HEK293 (cell line): Measurements from ENCODE around the gene ARHGEF26.

Experiments used
- BCL11B ChIP-seq: fragments of 450-650 bp; formaldehyde crosslinking; IDR thresholded peaks from 2 replicates; pipeline ENCODE4 v1.5.1; 2016; ENCODE audit warnings: low read depth, missing biosample characterization, missing genetic modification characterization
- GLI4 ChIP-seq: fragments of 450-650 bp; formaldehyde crosslinking; IDR thresholded peaks from 2 replicates; pipeline ENCODE4 v1.5.1; 2016; ENCODE audit warnings: missing biosample characterization, missing genetic modification characterization
- HOXC10 ChIP-seq: sonication (generic); formaldehyde crosslinking; IDR thresholded peaks from 2 replicates; pipeline ENCODE4 v1.8.1; 2023; ENCODE audit warnings: mild to moderate bottlenecking, missing genetic modification reagents
- KLF9 ChIP-seq: fragments of 450-650 bp; formaldehyde crosslinking; IDR thresholded peaks from 2 replicates; pipeline ENCODE4 v1.5.1; 2016; ENCODE audit warnings: missing biosample characterization, missing genetic modification characterization, low read depth
- OSR2 ChIP-seq: fragments of 450-650 bp; formaldehyde crosslinking; IDR thresholded peaks from 2 replicates; pipeline ENCODE4 v1.5.1; 2016; ENCODE audit warnings: missing biosample characterization, missing genetic modification characterization
- OVOL3 ChIP-seq: fragments of 450-650 bp; formaldehyde crosslinking; IDR thresholded peaks from 2 replicates; pipeline ENCODE4 v1.5.1; 2016; ENCODE audit warnings: missing biosample characterization, missing genetic modification characterization
- RBAK ChIP-seq: fragments of 450-650 bp; formaldehyde crosslinking; IDR thresholded peaks from 2 replicates; pipeline ENCODE4 v1.5.1; 2016; ENCODE audit warnings: missing biosample characterization, missing genetic modification characterization
- REPIN1 ChIP-seq: fragments of 450-650 bp; formaldehyde crosslinking; IDR thresholded peaks from 2 replicates; pipeline ENCODE4 v1.5.1; 2017; ENCODE audit warnings: missing biosample characterization, missing genetic modification characterization, low read depth
- SCRT1 ChIP-seq: fragments of 450-650 bp; formaldehyde crosslinking; IDR thresholded peaks from 2 replicates; pipeline ENCODE4 v1.5.1; 2016; ENCODE audit warnings: missing biosample characterization, missing genetic modification characterization, borderline replicate concordance
- SCRT2 ChIP-seq: fragments of 450-650 bp; formaldehyde crosslinking; IDR thresholded peaks from 2 replicates; pipeline ENCODE4 v1.5.1; 2016; ENCODE audit warnings: missing biosample characterization, missing genetic modification characterization
- SP2 ChIP-seq: fragments of 450-650 bp; formaldehyde crosslinking; IDR thresholded peaks from 2 replicates; pipeline ENCODE4 v1.5.1; 2016; ENCODE audit warnings: missing biosample characterization, missing genetic modification characterization
- YY2 ChIP-seq: fragments of 450-650 bp; formaldehyde crosslinking; IDR thresholded peaks from 2 replicates; pipeline ENCODE4 v1.5.1; 2016; ENCODE audit warnings: missing biosample characterization, missing genetic modification characterization
- ZIC2 ChIP-seq: fragments of 450-650 bp; formaldehyde crosslinking; IDR thresholded peaks from 2 replicates; pipeline ENCODE4 v1.5.1; 2016; ENCODE audit warnings: missing biosample characterization, missing genetic modification characterization
- ZNF174 ChIP-seq: fragments of 450-650 bp; formaldehyde crosslinking; IDR thresholded peaks from 2 replicates; pipeline ENCODE4 v1.5.0; 2017; ENCODE audit warnings: missing biosample characterization, mild to moderate bottlenecking, missing genetic modification characterization
- ZNF214 ChIP-seq: fragments of 450-650 bp; formaldehyde crosslinking; IDR thresholded peaks from 2 replicates; pipeline ENCODE4 v1.5.1; 2017; ENCODE audit warnings: missing biosample characterization, mild to moderate bottlenecking, missing genetic modification characterization, borderline replicate concordance
- ZNF221 ChIP-seq: fragments of 450-650 bp; formaldehyde crosslinking; IDR thresholded peaks from 2 replicates; pipeline ENCODE4 v1.5.1; 2017; ENCODE audit warnings: missing biosample characterization, missing genetic modification characterization, borderline replicate concordance
- ZNF223 ChIP-seq: fragments of 450-650 bp; formaldehyde crosslinking; IDR thresholded peaks from 2 replicates; pipeline ENCODE4 v1.5.1; 2016; ENCODE audit warnings: missing biosample characterization, missing genetic modification characterization
- ZNF302 ChIP-seq: fragments of 450-650 bp; formaldehyde crosslinking; IDR thresholded peaks from 2 replicates; pipeline ENCODE4 v1.5.1; 2016; ENCODE audit warnings: missing biosample characterization, missing genetic modification characterization, low read depth
- ZNF350 ChIP-seq: fragments of 450-650 bp; formaldehyde crosslinking; IDR thresholded peaks from 2 replicates; pipeline ENCODE4 v1.5.0; 2017; ENCODE audit warnings: missing biosample characterization, mild to moderate bottlenecking, missing genetic modification characterization
- ZNF366 ChIP-seq: fragments of 450-650 bp; formaldehyde crosslinking; conservative IDR thresholded peaks from 2 replicates; pipeline ENCODE4 v1.5.1; 2016; ENCODE audit warnings: missing biosample characterization, missing genetic modification characterization
- ZNF433 ChIP-seq: fragments of 450-650 bp; formaldehyde crosslinking; IDR thresholded peaks from 2 replicates; pipeline ENCODE4 v1.5.1; 2016; ENCODE audit warnings: missing biosample characterization, missing genetic modification characterization, low read depth
- ZNF549 ChIP-seq: fragments of 450-650 bp; IDR thresholded peaks from 2 replicates; pipeline ENCODE4 v1.5.1; 2018; ENCODE audit warnings: missing biosample characterization, missing genetic modification characterization, mild to moderate bottlenecking, inconsistent platforms, moderate library complexity
- ZNF600 ChIP-seq: fragments of 450-650 bp; formaldehyde crosslinking; IDR thresholded peaks from 2 replicates; pipeline ENCODE4 v1.5.1; 2016; ENCODE audit warnings: missing biosample characterization, missing genetic modification characterization
- ZNF621 ChIP-seq: fragments of 450-650 bp; formaldehyde crosslinking; IDR thresholded peaks from 2 replicates; pipeline ENCODE4 v1.5.1; 2017; ENCODE audit warnings: missing biosample characterization, missing genetic modification characterization
- ZNF670 ChIP-seq: fragments of 450-650 bp; formaldehyde crosslinking; IDR thresholded peaks from 2 replicates; pipeline ENCODE4 v1.5.1; 2016; ENCODE audit warnings: missing biosample characterization, missing genetic modification characterization, low read depth
- ZNF776 ChIP-seq: fragments of 450-650 bp; formaldehyde crosslinking; IDR thresholded peaks from 2 replicates; pipeline ENCODE4 v1.5.0; 2017; ENCODE audit warnings: missing biosample characterization, missing genetic modification characterization, borderline replicate concordance
- TF ChIP-seq, protein P1 (sequence below): fragments of 450-650 bp; formaldehyde crosslinking; IDR thresholded peaks from 2 replicates; pipeline ENCODE4 v1.5.1; 2016; ENCODE audit warnings: missing biosample characterization, missing genetic modification characterization
- TF ChIP-seq, protein P2 (sequence below): fragments of 450-650 bp; formaldehyde crosslinking; IDR thresholded peaks from 2 replicates; pipeline ENCODE4 v1.5.1; 2017; ENCODE audit warnings: missing biosample characterization, missing genetic modification characterization
- TF ChIP-seq, protein P3 (sequence below): fragments of 450-650 bp; formaldehyde crosslinking; IDR thresholded peaks from 2 replicates; pipeline ENCODE4 v1.5.1; 2016; ENCODE audit warnings: missing biosample characterization, missing genetic modification characterization
- TF ChIP-seq, protein P4 (sequence below): fragments of 450-650 bp; IDR thresholded peaks from 2 replicates; pipeline ENCODE4 v1.5.1; 2018; ENCODE audit warnings: missing biosample characterization, mild to moderate bottlenecking, missing genetic modification characterization
- TF ChIP-seq, protein P5 (sequence below): fragments of 450-650 bp; formaldehyde crosslinking; IDR thresholded peaks from 2 replicates; pipeline ENCODE4 v1.5.1; 2016; ENCODE audit warnings: missing biosample characterization, missing genetic modification characterization
- TF ChIP-seq, protein P6 (sequence below): fragments of 450-650 bp; formaldehyde crosslinking; IDR thresholded peaks from 2 replicates; pipeline ENCODE4 v1.5.1; 2016; ENCODE audit warnings: missing biosample characterization, missing genetic modification characterization

The ARHGEF26 gene

DNA sequence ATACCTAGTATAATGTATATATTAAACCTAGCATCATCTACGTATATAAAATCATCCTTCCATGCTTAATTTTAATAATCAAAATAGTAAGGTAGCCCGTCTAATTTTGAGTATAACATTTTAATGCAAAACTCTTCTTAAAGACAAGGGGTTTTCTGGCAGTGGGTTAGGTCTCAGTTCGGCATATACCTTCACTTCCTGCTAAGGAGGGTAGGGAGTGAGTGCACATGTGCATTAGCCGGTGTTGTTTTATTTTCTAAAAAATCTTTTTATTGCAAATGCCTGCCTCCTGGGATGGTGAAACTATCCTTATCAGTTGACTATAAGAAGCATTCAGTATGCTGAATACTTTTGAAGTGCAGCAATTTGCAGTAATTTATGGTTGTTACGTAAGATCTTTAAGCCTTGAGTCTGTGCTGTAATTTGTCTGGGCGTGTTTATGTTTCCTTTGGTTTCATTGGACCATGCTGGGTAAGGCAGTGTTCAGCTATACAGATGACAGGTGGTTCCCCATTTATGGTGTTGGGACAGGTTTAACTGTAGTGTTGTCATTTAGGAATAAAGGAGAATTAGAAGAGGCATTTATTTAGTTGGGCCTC, 11.7 kb downstream of the ARHGEF26 start (continued):
- TF ChIP-seq, protein P1, sequence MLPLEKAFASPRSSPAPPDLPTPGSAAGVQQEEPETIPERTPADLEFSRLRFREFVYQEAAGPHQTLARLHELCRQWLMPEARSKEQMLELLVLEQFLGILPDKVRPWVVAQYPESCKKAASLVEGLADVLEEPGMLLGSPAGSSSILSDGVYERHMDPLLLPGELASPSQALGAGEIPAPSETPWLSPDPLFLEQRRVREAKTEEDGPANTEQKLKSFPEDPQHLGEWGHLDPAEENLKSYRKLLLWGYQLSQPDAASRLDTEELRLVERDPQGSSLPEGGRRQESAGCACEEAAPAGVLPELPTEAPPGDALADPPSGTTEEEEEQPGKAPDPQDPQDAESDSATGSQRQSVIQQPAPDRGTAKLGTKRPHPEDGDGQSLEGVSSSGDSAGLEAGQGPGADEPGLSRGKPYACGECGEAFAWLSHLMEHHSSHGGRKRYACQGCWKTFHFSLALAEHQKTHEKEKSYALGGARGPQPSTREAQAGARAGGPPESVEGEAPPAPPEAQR, result no peak
- TF ChIP-seq ZIC2 (tag by site-specific recombination) (no peak), KLF9 (tag by site-specific recombination) (no peak), REPIN1 (tag by site-specific recombination) (no peak), ZNF670 (tag by site-specific recombination) (no peak), RBAK (tag by site-specific recombination) (no peak), SP2 (tag by site-specific recombination) (peak; percentile 57), ZNF776 (tag by site-specific recombination) (no peak), ZNF433 (tag by site-specific recombination) (no peak), ZNF302 (no peak), ZNF549 (no peak), ZNF366 (tag by site-specific recombination) (no peak; the same call in none of the 2 replicates), ZNF174 (tag by site-specific recombination) (no peak), HOXC10 (CRISPR knock-in tag) (no peak), ZNF600 (tag by site-specific recombination) (0 out of 2 replicates have a peak, but pooled peaks have one; percentile 29), ZNF221 (tag by site-specific recombination) (no peak), YY2 (no peak), ZNF621 (tag by site-specific recombination) (no peak), OSR2 (tag by site-specific recombination) (peak; percentile 89), OVOL3 (peak; percentile 77; the same call in 1 of the 2 replicates), BCL11B (tag by site-specific recombination) (no peak), GLI4 (no peak), ZNF223 (tag by site-specific recombination) (no peak), SCRT1 (tag by site-specific recombination) (peak; percentile 46; the same call in 1 of the 2 replicates), ZNF214 (tag by site-specific recombination) (no peak), SCRT2 (peak; percentile 77), ZNF350 (tag by site-specific recombination) (no peak)
- TF ChIP-seq, protein P2, sequence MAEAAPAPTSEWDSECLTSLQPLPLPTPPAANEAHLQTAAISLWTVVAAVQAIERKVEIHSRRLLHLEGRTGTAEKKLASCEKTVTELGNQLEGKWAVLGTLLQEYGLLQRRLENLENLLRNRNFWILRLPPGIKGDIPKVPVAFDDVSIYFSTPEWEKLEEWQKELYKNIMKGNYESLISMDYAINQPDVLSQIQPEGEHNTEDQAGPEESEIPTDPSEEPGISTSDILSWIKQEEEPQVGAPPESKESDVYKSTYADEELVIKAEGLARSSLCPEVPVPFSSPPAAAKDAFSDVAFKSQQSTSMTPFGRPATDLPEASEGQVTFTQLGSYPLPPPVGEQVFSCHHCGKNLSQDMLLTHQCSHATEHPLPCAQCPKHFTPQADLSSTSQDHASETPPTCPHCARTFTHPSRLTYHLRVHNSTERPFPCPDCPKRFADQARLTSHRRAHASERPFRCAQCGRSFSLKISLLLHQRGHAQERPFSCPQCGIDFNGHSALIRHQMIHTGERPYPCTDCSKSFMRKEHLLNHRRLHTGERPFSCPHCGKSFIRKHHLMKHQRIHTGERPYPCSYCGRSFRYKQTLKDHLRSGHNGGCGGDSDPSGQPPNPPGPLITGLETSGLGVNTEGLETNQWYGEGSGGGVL, result no peak
- TF ChIP-seq, protein P3, sequence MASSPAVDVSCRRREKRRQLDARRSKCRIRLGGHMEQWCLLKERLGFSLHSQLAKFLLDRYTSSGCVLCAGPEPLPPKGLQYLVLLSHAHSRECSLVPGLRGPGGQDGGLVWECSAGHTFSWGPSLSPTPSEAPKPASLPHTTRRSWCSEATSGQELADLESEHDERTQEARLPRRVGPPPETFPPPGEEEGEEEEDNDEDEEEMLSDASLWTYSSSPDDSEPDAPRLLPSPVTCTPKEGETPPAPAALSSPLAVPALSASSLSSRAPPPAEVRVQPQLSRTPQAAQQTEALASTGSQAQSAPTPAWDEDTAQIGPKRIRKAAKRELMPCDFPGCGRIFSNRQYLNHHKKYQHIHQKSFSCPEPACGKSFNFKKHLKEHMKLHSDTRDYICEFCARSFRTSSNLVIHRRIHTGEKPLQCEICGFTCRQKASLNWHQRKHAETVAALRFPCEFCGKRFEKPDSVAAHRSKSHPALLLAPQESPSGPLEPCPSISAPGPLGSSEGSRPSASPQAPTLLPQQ, result peak; percentile 39; the same call in 1 of the 2 replicates
- TF ChIP-seq, protein P4, sequence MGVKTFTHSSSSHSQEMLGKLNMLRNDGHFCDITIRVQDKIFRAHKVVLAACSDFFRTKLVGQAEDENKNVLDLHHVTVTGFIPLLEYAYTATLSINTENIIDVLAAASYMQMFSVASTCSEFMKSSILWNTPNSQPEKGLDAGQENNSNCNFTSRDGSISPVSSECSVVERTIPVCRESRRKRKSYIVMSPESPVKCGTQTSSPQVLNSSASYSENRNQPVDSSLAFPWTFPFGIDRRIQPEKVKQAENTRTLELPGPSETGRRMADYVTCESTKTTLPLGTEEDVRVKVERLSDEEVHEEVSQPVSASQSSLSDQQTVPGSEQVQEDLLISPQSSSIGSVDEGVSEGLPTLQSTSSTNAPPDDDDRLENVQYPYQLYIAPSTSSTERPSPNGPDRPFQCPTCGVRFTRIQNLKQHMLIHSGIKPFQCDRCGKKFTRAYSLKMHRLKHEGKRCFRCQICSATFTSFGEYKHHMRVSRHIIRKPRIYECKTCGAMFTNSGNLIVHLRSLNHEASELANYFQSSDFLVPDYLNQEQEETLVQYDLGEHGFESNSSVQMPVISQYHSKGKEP (tag by site-specific recombination), result peak; percentile 99
- TF ChIP-seq, protein P5, sequence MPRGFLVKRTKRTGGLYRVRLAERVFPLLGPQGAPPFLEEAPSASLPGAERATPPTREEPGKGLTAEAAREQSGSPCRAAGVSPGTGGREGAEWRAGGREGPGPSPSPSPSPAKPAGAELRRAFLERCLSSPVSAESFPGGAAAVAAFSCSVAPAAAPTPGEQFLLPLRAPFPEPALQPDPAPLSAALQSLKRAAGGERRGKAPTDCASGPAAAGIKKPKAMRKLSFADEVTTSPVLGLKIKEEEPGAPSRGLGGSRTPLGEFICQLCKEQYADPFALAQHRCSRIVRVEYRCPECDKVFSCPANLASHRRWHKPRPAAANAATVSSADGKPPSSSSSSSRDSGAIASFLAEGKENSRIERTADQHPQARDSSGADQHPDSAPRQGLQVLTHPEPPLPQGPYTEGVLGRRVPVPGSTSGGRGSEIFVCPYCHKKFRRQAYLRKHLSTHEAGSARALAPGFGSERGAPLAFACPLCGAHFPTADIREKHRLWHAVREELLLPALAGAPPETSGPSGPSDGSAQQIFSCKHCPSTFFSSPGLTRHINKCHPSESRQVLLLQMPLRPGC (tag by site-specific recombination), result peak; percentile 94
- TF ChIP-seq, protein P6, sequence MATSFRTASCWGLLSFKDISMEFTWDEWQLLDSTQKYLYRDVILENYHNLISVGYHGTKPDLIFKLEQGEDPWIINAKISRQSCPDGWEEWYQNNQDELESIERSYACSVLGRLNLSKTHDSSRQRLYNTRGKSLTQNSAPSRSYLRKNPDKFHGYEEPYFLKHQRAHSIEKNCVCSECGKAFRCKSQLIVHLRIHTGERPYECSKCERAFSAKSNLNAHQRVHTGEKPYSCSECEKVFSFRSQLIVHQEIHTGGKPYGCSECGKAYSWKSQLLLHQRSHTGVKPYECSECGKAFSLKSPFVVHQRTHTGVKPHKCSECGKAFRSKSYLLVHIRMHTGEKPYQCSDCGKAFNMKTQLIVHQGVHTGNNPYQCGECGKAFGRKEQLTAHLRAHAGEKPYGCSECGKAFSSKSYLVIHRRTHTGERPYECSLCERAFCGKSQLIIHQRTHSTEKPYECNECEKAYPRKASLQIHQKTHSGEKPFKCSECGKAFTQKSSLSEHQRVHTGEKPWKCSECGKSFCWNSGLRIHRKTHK, result no peak
